Neural progenitor cell (in vitro differentiated cells): ENCODE results near the gene MOCOS. TPM values are rescaled to one million over a fixed set of nuclear protein-coding genes. Genes with fewer than 3 reads are reported as not detected.

Experiments
- DNase-seq: peaks from one replicate; pipeline ENCODE4 v3.0.0-alpha.2; 2016; ENCODE audit warnings: low spot score
- H2AFZ ChIP-seq: fragments of 200-600 bp; sonication (generic); replicated peaks from 2 replicates; pipeline ENCODE4 v1.6.1; 2016; ENCODE audit warnings: antibody characterized with exemption
- H3F3A ChIP-seq: fragments of 200-600 bp; sonication (generic); 2 replicates; pipeline ENCODE4 v1.6.1; 2016; ENCODE audit warnings: antibody characterized with exemption, low read depth
- H3K27ac ChIP-seq: fragments of 200-600 bp; sonication (generic); 2 replicates; pipeline ENCODE4 v1.5.1; 2016; ENCODE audit warnings: mild to moderate bottlenecking
- H3K27me3 ChIP-seq: fragments of 200-600 bp; sonication (generic); 2 replicates; pipeline ENCODE4 v1.6.1; 2016; ENCODE audit warnings: mild to moderate bottlenecking, moderate library complexity
- H3K36me3 ChIP-seq: fragments of 200-600 bp; sonication (generic); 2 replicates; pipeline ENCODE4 v1.5.1; 2016
- H3K4me1 ChIP-seq: fragments of 200-600 bp; sonication (generic); 2 replicates; pipeline ENCODE4 v1.6.1; 2016; ENCODE audit warnings: mixed run types
- H3K4me2 ChIP-seq: fragments of 200-600 bp; sonication (generic); 2 replicates; pipeline ENCODE4 v1.6.1; 2016
- H3K4me3 ChIP-seq: fragments of 200-600 bp; sonication (generic); 2 replicates; pipeline ENCODE4 v1.5.1; 2016
- H3K79me2 ChIP-seq: fragments of 200-600 bp; sonication (generic); 2 replicates; pipeline ENCODE4 v1.6.1; 2016; ENCODE audit warnings: low read depth
- H3K9ac ChIP-seq: fragments of 200-600 bp; sonication (generic); 2 replicates; pipeline ENCODE4 v1.6.1; 2016
- H3K9me3 ChIP-seq: fragments of 200-600 bp; sonication (generic); 2 replicates; pipeline ENCODE4 v1.5.1; 2016; ENCODE audit warnings: low read depth
- H4K20me1 ChIP-seq: fragments of 200-600 bp; sonication (generic); 2 replicates; pipeline ENCODE4 v1.6.1; 2016; ENCODE audit warnings: low read depth
- H3K27ac Mint-ChIP-seq: 3 replicates; pipeline ENCODE4 v1.8.0; 2021; ENCODE audit warnings: mixed read lengths
- H3K27me3 Mint-ChIP-seq: 2 replicates; pipeline ENCODE4 v1.8.0; 2022; ENCODE audit warnings: low read depth, mild to moderate bottlenecking, inconsistent platforms, moderate library complexity, mixed read lengths; ENCODE audit not compliant: insufficient read depth
- H3K36me3 Mint-ChIP-seq: 3 replicates; pipeline ENCODE4 v1.8.0; 2021; ENCODE audit warnings: mixed read lengths
- H3K4me1 Mint-ChIP-seq: 3 replicates; pipeline ENCODE4 v1.8.0; 2021; ENCODE audit warnings: mixed read lengths
- H3K4me3 Mint-ChIP-seq: 3 replicates; pipeline ENCODE4 v1.8.0; 2021; ENCODE audit warnings: mild to moderate bottlenecking, moderate library complexity, mixed read lengths
- H3K9me3 Mint-ChIP-seq: 3 replicates; pipeline ENCODE4 v1.8.0; 2020; ENCODE audit warnings: mixed read lengths
- EZH2 ChIP-seq: fragments of 200-600 bp; sonication (generic); IDR thresholded peaks from 2 replicates; pipeline ENCODE4 v1.6.1; 2017; ENCODE audit warnings: antibody characterized with exemption, mild to moderate bottlenecking, moderate library complexity
- EZH2phosphoT487 ChIP-seq: fragments of 200-600 bp; sonication (generic); IDR thresholded peaks from 2 replicates; pipeline ENCODE4 v1.6.1; 2017; ENCODE audit warnings: antibody characterized with exemption
- total RNA-seq: library from RNA; depleted of rRNA; stranded (reverse); fragments of >200 nt; gene quantifications from 2 replicates; pipeline ENCODE4 v1.2.3, GENCODE V29; 2015; ENCODE audit warnings: low replicate concordance
- TF ChIP-seq, protein P1 (sequence below): fragments of 200-600 bp; sonication (generic); IDR thresholded peaks from 2 replicates; pipeline ENCODE4 v1.5.1; 2017; ENCODE audit warnings: antibody characterized with exemption, mild to moderate bottlenecking

The MOCOS gene
- total RNA-seq, 1 donor from 2014 or later: 0.36 TPM

DNA sequence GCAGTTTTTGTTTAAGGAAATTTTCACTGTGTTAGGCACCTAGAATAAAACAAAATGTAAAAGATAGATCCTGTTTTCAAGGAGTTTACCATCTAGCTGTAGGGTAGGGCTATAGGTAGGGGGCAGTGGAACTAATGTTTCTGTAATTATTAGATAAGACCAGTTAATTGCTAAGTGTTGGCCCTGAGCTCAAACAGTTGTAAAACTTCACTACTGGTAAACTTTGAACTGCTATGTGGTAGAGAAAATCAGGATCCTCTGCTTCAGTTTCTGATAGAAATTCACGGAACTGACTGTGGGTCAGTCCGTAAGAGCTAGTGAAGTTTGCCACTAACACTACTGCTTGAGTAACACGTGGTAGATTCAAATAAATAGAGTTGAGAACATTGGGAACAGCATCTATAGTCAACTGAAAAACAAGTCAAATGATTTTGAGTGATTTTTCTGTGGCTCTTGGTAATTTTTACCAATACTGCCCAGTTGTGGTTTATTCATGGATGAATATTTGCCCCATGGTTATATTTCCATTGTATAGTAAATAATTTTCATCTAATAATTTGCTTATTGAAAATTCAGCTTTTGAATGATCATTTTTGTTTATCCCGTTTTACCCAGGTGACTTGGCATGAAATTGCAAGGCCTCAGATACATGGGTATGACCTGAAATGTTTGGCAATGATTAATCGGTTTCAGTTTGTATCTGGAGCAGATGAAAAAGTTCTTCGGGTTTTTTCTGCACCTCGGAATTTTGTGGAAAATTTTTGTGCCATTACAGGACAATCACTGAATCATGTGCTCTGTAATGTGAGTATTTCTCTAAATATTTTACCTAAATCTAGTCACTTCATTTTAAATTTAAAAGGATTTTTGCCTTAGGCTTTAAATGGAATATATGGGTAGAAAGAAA lies 31.2 kb upstream of the MOCOS start:
- Histone ChIP-seq H3K9ac (no peak overlapping the region), H3K79me2 (no peaks in the 10 kb centered on the region), H3K27me3 (no peaks in the 10 kb centered on the region), H4K20me1 (no peaks in the 10 kb centered on the region), H3K27ac (no peak overlapping the region), H3K9me3 (no peaks in the 10 kb centered on the region), H3K4me2 (no peak overlapping the region), H3K4me1 (no peaks in the 10 kb centered on the region), H3K36me3 (peaks cover 9% of the 10 kb centered on the region), H3K4me3 (no peak overlapping the region), H3F3A (no peaks in the 10 kb centered on the region), H2AFZ (no peak overlapping the region)
- Mint-ChIP-seq H3K4me1 (no peaks in the 10 kb centered on the region), H3K4me3 (no peak overlapping the region), H3K36me3 (peaks cover 34% of the 10 kb centered on the region), H3K9me3 (no peaks in the 10 kb centered on the region), H3K27me3 (no peaks in the 10 kb centered on the region), H3K27ac (no peak overlapping the region)
- TF ChIP-seq, protein P1, sequence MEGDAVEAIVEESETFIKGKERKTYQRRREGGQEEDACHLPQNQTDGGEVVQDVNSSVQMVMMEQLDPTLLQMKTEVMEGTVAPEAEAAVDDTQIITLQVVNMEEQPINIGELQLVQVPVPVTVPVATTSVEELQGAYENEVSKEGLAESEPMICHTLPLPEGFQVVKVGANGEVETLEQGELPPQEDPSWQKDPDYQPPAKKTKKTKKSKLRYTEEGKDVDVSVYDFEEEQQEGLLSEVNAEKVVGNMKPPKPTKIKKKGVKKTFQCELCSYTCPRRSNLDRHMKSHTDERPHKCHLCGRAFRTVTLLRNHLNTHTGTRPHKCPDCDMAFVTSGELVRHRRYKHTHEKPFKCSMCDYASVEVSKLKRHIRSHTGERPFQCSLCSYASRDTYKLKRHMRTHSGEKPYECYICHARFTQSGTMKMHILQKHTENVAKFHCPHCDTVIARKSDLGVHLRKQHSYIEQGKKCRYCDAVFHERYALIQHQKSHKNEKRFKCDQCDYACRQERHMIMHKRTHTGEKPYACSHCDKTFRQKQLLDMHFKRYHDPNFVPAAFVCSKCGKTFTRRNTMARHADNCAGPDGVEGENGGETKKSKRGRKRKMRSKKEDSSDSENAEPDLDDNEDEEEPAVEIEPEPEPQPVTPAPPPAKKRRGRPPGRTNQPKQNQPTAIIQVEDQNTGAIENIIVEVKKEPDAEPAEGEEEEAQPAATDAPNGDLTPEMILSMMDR: no peak
- TF ChIP-seq EZH2: no peak
- no peak for TF ChIP-seq EZH2phosphoT487
- DNase-seq: no peak

GRCh38 chr18:36157441-36157840 lies 29.9 kb upstream of the MOCOS start:
- Histone ChIP-seq H3K27ac (no peak overlapping the region), H2AFZ (no peak overlapping the region), H3K36me3 (peaks cover 9% of the 10 kb centered on the region), H3K4me3 (no peak overlapping the region), H3K9me3 (no peaks in the 10 kb centered on the region), H3F3A (no peaks in the 10 kb centered on the region), H3K79me2 (no peaks in the 10 kb centered on the region), H4K20me1 (no peaks in the 10 kb centered on the region), H3K27me3 (no peaks in the 10 kb centered on the region), H3K4me2 (no peak overlapping the region), H3K9ac (no peak overlapping the region), H3K4me1 (no peaks in the 10 kb centered on the region)
- TF ChIP-seq EZH2phosphoT487 (no peak), EZH2 (no peak)
- TF ChIP-seq, protein P1: no peak
- DNase-seq: no peak
- Mint-ChIP-seq H3K4me3 (no peak overlapping the region), H3K9me3 (no peaks in the 10 kb centered on the region), H3K27me3 (no peaks in the 10 kb centered on the region), H3K27ac (no peak overlapping the region), H3K4me1 (no peaks in the 10 kb centered on the region), H3K36me3 (peaks cover 37% of the 10 kb centered on the region)

DNA sequence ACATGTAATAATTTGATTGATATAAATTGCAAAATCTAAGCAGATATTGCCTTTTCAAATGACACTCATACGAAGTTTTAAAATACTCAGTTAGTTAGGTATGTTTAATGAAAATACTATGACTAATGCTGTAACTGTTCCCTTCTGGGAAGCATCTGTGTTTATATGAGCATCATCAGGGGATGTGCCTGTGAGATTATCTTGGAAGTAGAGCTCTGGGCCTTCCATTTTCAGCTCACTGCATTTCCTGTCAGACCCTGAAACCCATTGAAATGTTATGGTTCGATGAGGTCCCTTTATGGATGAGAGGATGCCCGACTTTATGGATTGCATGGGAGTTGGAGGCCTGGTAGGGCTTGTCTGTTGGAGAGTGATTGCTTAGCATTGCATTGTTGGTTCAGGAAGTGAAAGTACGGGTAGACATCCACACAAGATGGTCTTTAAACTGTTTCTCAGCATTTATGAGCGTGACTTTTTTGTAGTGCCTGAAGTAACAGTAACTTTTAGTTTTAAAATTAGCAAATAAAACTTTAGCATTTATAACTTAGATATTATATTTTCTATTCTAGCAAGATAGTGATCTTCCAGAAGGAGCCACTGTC lies 28.9 kb upstream of the MOCOS start:
- H3K27me3 Mint-ChIP-seq: no peaks in the 10 kb centered on the region
- Histone ChIP-seq H3K27ac (no peak overlapping the region), H3K9me3 (no peaks in the 10 kb centered on the region), H3K36me3 (peaks cover 11% of the 10 kb centered on the region), H3K79me2 (no peaks in the 10 kb centered on the region), H3K4me2 (no peak overlapping the region), H3K27me3 (no peaks in the 10 kb centered on the region), H4K20me1 (no peaks in the 10 kb centered on the region), H3K9ac (no peak overlapping the region), H2AFZ (no peak overlapping the region), H3K4me1 (no peaks in the 10 kb centered on the region), H3K4me3 (no peak overlapping the region), H3F3A (no peaks in the 10 kb centered on the region)
- no peak overlapping the region for H3K27ac Mint-ChIP-seq
- peaks cover 30% of the 10 kb centered on the region for H3K36me3 Mint-ChIP-seq
- no peak for TF ChIP-seq EZH2
- no peak for TF ChIP-seq EZH2phosphoT487
- TF ChIP-seq, protein P1: no peak
- DNase-seq: no peak
- H3K4me1 Mint-ChIP-seq: no peaks in the 10 kb centered on the region
- H3K4me3 Mint-ChIP-seq: no peak overlapping the region
- no peaks in the 10 kb centered on the region for H3K9me3 Mint-ChIP-seq
